Right atrium auricular region (tissue), 2 donors: ENCODE results near the gene FAM180B. TPM values are rescaled to one million over a fixed set of nuclear protein-coding genes. Genes with fewer than 3 reads are reported as not detected.
"Not testable (repeated sequence)": the region's sequence is repeated elsewhere in the genome, so short reads cannot be mapped to it uniquely, and the experiment has no call there.

ENCODE experiments used
- DNase-seq: peaks from one replicate; pipeline ENCODE4 v3.0.0-alpha.2; 2019; ENCODE audit warnings: low spot score
- H3K27ac ChIP-seq, 2 donors: fragments of 200-600 bp; sonication (generic); 1 replicate in 1 of 2; 2 replicates in 1 of 2; pipeline ENCODE4 v1.5.1; 2016 to 2019
- H3K27me3 ChIP-seq, 2 donors: fragments of 200-600 bp; sonication (generic); one replicate each; pipeline versions ENCODE4 v1.5.1 to v1.6.0; 2017 to 2019
- H3K36me3 ChIP-seq: fragments of 200-600 bp; sonication (generic); one replicate; pipeline ENCODE4 v1.5.1; 2016
- H3K4me1 ChIP-seq, 2 donors: fragments of 200-600 bp; sonication (generic); one replicate each; pipeline versions ENCODE4 v1.5.1 to v1.6.0; 2017 to 2019
- H3K4me3 ChIP-seq, 2 donors: fragments of 200-600 bp; sonication (generic); 1 replicate in 1 of 2; 2 replicates in 1 of 2; pipeline ENCODE4 v1.5.1; 2017 to 2019; ENCODE audit warnings: mild to moderate bottlenecking in 1 of 2, moderate library complexity in 1 of 2
- H3K9me3 ChIP-seq, 2 donors: fragments of 200-600 bp; sonication (generic); one replicate each; pipeline ENCODE4 v1.5.1; 2019
- total RNA-seq, 2 donors: library from RNA; depleted of rRNA; stranded (reverse); fragments of >200 nt; gene quantifications; one replicate each; pipeline ENCODE4 v1.1.0, GENCODE V29; 2016
- TF ChIP-seq, protein P1 (sequence below), 2 donors: fragments of 200-600 bp; sonication (generic); IDR thresholded peaks; one replicate each; pipeline ENCODE4 v1.5.1; 2019; ENCODE audit warnings: antibody characterized with exemption in 2 of 2

FAM180B gene
- total RNA-seq, 2 donors from 2014 or later: 0.89 TPM; not detected in 1

DNA sequence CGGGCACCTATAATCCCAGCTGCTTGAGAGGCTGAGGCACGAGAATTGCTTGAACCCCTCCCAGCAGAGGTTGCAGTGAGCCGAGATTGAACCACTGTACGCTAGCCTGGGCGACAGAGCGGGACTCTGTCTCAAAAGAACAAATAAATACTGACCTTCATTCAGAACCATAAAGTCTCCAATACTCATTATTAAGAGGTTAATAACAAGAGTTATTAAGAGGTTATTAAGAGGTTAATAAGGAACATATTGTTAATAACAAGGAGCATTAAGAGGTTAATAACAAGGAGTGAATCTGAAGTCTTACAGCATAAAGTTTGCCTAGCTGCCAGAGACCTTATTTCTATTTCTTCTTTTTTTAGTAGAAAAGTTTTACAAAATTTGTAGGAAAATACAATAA is 41.2 kb upstream of the FAM180B start:
- H3K4me1 ChIP-seq: peaks cover 0 to 18% of the 10 kb centered on the region in 2 donors
- TF ChIP-seq, protein P1, sequence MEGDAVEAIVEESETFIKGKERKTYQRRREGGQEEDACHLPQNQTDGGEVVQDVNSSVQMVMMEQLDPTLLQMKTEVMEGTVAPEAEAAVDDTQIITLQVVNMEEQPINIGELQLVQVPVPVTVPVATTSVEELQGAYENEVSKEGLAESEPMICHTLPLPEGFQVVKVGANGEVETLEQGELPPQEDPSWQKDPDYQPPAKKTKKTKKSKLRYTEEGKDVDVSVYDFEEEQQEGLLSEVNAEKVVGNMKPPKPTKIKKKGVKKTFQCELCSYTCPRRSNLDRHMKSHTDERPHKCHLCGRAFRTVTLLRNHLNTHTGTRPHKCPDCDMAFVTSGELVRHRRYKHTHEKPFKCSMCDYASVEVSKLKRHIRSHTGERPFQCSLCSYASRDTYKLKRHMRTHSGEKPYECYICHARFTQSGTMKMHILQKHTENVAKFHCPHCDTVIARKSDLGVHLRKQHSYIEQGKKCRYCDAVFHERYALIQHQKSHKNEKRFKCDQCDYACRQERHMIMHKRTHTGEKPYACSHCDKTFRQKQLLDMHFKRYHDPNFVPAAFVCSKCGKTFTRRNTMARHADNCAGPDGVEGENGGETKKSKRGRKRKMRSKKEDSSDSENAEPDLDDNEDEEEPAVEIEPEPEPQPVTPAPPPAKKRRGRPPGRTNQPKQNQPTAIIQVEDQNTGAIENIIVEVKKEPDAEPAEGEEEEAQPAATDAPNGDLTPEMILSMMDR (IDR thresholded peaks at IDR 0.05): no peak

DNA sequence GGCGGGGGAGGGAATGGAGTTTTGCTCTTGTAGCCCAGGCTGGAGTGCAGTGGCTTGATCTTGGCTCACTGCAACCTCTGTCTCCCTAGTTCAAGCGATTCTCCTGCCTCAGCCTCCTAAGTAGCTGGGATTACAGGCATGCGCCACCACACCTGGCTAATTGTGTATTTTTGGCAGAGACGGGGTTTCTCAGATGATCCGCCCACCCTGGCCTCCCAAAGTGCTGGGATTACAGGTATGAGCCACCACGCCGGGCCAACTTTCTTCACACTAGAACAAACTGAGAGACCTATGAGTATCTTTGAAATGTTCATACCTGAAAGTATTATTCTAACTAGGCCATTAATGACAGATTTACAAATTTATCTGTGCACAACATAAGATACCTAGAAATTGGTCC is 40.2 kb upstream of the FAM180B start:
- H3K4me1 ChIP-seq: peaks cover 0 to 16% of the 10 kb centered on the region in 2 donors
- not testable (repeated sequence) for H3K27ac ChIP-seq, H3K9me3 ChIP-seq, DNase-seq, H3K4me3 ChIP-seq, H3K27me3 ChIP-seq, H3K36me3 ChIP-seq

More for the DNA sequence above, 41.2 kb upstream of the FAM180B start:
- Histone ChIP-seq H3K27ac (no peak overlapping the region), H3K36me3 (no peaks in the 10 kb centered on the region), H3K27me3 (no peaks in the 10 kb centered on the region), H3K9me3 (no peaks in the 10 kb centered on the region), H3K4me3 (no peak overlapping the region)
- no peak for DNase-seq

DNA sequence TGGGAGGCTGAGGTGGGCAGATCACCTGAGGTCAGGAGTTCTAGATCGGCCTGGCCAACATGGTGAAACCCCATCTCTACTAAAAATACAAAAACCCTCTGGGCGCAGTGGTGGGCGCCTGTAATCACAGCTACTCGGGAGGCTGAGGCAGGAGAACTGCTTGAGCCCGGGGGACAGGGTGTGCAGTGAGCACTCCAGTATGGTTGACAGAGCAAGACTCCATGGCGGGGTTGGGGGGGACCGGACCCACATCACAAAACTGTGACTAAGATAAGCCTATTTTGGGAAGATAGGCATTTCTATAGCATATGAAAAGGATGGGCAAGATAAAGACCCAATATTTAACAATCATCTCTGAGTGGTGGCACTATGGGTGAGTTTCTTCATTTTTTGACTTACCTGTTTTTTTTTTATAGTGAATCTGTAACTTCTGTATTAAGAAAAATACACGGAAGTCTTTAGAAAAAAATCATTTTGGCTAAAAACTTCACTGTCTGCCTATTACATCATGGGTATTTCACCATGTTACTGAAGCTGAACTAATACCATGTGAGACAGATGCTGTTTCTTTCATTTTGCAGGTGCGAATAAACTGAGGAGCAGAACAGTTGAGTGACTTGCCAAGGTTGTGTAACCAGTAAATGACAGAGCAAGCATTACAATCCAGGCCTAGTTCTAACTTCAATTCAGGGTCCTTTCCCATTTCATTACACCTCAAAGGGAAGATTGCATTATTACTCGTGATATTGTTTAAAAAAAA is 36.0 kb upstream of the FAM180B start:
- TF ChIP-seq, protein P1 (IDR thresholded peaks at IDR 0.05): no peak
- Histone ChIP-seq H3K27me3 (no peaks in the 10 kb centered on the region), H3K4me1 (peaks cover 0 to 24% of the 10 kb centered on the region in 2 donors), H3K4me3 (no peak overlapping the region), H3K27ac (no peak overlapping the region), H3K36me3 (no peaks in the 10 kb centered on the region), H3K9me3 (no peaks in the 10 kb centered on the region)
- no peak for DNase-seq

DNA sequence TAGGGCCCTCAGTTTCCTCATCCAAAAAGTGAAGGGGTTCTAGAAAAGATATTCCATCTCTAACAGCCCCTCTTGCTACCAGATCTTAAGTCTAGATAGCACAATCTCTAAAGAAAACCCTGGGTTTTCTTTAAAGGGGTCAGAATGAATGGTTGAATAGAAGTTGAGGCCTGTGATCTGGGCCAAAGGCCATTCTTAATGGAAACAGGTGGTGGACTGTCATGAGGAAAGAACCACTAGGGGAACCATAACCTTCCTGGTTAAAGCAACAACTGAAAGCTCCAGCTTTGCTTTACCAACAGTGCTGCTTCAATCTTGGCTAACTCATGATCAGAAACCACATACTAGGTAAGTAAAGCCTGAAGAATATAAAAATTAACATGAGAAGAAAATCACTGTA is 35.4 kb upstream of the FAM180B start:
- TF ChIP-seq, protein P1 (IDR thresholded peaks at IDR 0.05): no peak
- peak overlapping the region in 1 of 2 donors; percentile 96 for H3K4me3 ChIP-seq
- H3K27me3 ChIP-seq: no peaks in the 10 kb centered on the region
- peaks cover 0 to 24% of the 10 kb centered on the region in 2 donors for H3K4me1 ChIP-seq
- DNase-seq: no peak
- H3K27ac ChIP-seq: no peak overlapping the region
- H3K36me3 ChIP-seq: no peaks in the 10 kb centered on the region
- H3K9me3 ChIP-seq: no peaks in the 10 kb centered on the region

DNA sequence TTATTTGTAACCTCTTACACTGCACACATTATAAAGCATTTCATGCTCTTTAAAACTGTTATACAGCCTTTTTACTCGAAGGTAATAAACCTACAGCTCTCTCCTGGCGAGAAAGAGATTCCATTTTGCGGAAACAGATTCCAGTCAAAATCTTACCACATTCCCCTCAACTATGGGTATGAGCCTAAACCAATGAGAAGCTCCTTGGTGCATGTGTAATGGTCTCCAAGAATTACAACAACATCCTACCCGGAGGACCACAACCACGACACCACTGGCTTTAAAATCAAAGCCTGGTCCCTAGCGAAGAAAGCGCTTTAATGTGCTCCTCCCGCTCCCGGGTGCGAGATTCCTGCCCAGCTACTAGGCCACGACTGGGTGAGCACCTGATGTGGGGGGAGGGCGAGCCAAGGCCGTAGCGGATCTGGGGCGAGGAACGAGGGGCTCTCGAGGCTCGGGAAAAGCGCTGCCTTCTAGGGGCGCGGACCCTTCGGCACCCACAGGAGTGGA is 34.4 kb upstream of the FAM180B start:
- no peak for DNase-seq
- TF ChIP-seq, protein P1 (IDR thresholded peaks at IDR 0.05): no peak
- no peaks in the 10 kb centered on the region for H3K9me3 ChIP-seq
- no peaks in the 10 kb centered on the region for H3K27me3 ChIP-seq
- peak overlapping the region; percentile 94 to 95 for H3K27ac ChIP-seq
- peak overlapping the region; percentile 96 to 97 for H3K4me3 ChIP-seq
- peaks cover 0 to 24% of the 10 kb centered on the region in 2 donors for H3K4me1 ChIP-seq
- H3K36me3 ChIP-seq: no peaks in the 10 kb centered on the region

DNA sequence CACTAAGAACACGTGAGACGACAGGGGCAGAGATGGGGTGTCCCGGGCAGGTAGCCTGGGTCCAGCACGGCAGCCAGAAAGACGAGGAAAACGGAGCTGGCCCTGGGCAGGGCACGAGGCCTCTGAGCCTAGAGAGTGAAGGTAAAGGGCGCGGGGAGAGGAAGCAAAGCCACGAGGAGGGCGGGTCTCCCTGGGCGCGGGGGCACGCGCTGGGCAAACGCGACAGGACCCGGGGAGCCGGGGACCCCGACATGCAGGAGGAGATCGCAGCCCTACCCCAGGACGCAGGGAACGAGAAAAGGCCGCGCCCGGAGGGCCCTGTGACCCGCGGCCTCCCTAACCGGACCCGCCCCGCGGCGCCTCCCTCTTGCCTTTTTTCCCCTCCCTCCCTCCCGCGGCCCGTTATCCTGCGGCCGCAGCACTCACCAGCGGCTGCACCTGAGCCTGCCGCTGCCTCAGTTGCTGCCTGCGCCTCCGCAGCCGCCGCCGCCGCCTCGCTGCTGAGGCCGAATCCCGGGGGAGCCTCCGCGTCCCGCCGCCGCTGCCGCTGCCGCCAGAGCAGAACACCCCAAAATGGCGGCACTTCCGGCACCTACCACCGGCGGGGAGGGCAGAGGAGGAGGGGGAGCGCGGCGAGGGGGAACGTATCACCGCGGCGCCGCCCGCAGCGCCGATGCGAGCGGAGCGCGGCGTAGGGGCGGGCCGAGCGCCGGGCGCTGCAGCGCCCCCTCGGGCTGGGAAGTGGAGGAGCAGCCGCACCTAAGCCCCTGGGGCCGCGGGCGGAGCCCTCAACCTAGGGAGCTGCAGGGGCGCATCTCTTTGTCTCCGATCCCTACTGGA is 33.7 kb upstream of the FAM180B start, which contains the start of gene CELF1:
Gene CELF1 (minus strand): TSS at position 567 of the 840 bp plus-strand sequence. CDS start 53,609 bp downstream, outside the sequence.
- peaks cover 0 to 24% of the 10 kb centered on the region in 2 donors for H3K4me1 ChIP-seq
- H3K27ac ChIP-seq: peak within 1 kb of the TSS; percentile 94 to 95
- no peaks in the 10 kb centered on the region for H3K36me3 ChIP-seq
- H3K27me3 ChIP-seq: no peaks in the 10 kb centered on the region
- no peaks in the 10 kb centered on the region for H3K9me3 ChIP-seq
- TF ChIP-seq, protein P1 (IDR thresholded peaks at IDR 0.05): peak; percentile 98
- H3K4me3 ChIP-seq: peak within 1 kb of the TSS; percentile 96 to 97
- peak; percentile 89 for DNase-seq
